Lower lobe of right lung (tissue), 2 donors: ENCODE measurements around the gene ASF1A. TPM values are rescaled to one million over a fixed set of nuclear protein-coding genes. Genes with fewer than 3 reads are reported as not detected.

Experiments used
- ATAC-seq, 2 donors: fragments of 200-7000 bp; cut with Tn5 transposase; one replicate each; pipeline ENCODE4 v1.9.1; 2020 to 2022; ENCODE audit warnings: mild to moderate bottlenecking in 2 of 2, moderate library complexity in 2 of 2
- DNase-seq: peaks from one replicate; pipeline ENCODE4 v3.0.0-alpha.2; 2020
- H3K27ac ChIP-seq: fragments of 200-600 bp; one replicate; pipeline ENCODE4 v1.8.0; 2022
- H3K27me3 ChIP-seq: fragments of 200-600 bp; one replicate; pipeline ENCODE4 v1.8.0; 2022; ENCODE audit warnings: low read depth
- H3K36me3 ChIP-seq: fragments of 200-600 bp; one replicate; pipeline ENCODE4 v1.8.0; 2022; ENCODE audit warnings: mild to moderate bottlenecking
- H3K4me1 ChIP-seq: fragments of 200-600 bp; one replicate; pipeline ENCODE4 v1.8.0; 2022
- H3K4me3 ChIP-seq: fragments of 200-600 bp; one replicate; pipeline ENCODE4 v1.8.0; 2022; ENCODE audit warnings: mild to moderate bottlenecking
- H3K9me3 ChIP-seq: fragments of 200-600 bp; one replicate; pipeline ENCODE4 v1.8.0; 2022
- CTCF ChIP-seq: fragments of 200-600 bp; IDR thresholded peaks from one replicate; pipeline ENCODE4 v1.8.0; 2022; ENCODE audit warnings: antibody characterized with exemption, mild to moderate bottlenecking
- intact Hi-C: fragments of 100-400 bp; cut with DNase I; formaldehyde crosslinking; loops from one replicate; pipeline ENCODE4 v1.11.0; 2022
- total RNA-seq: library from RNA; stranded (reverse); fragmentation: NEBNext Ultra II Directional; extraction: Animal tissue kit (Norgen Biotek cat#: 25700); gene quantifications from one replicate; pipeline ENCODE4 v1.2.1, GENCODE V29; 2021
- donor health status: DM: no; HTN: yes; CAD: no; lungs with severe emphysema.

The ASF1A gene
- total RNA-seq, 1 donor from 2014 or later, result 25.9 TPM

GRCh38 chr6:118952683-118953082 lies 58.7 kb downstream of the ASF1A start:
- ATAC-seq (no peak), DNase-seq (no peak)
- H3K4me1 ChIP-seq, result no peaks in the 10 kb centered on the region
- H3K4me3 ChIP-seq, result no peak overlapping the region
- no peaks in the 10 kb centered on the region for H3K27me3 ChIP-seq
- no peaks in the 10 kb centered on the region for H3K9me3 ChIP-seq
- no peaks in the 10 kb centered on the region for H3K36me3 ChIP-seq
- no peak overlapping the region for H3K27ac ChIP-seq
- no peak for TF ChIP-seq CTCF
- intact Hi-C loops, result no loop called here

GRCh38 chr6:118953391-118953790 lies 59.4 kb downstream of the ASF1A start:
- ATAC-seq, result no peak
- TF ChIP-seq CTCF, result no peak
- Histone ChIP-seq H3K4me3 (no peak overlapping the region), H3K27me3 (no peaks in the 10 kb centered on the region), H3K9me3 (no peaks in the 10 kb centered on the region), H3K27ac (no peak overlapping the region), H3K36me3 (no peaks in the 10 kb centered on the region), H3K4me1 (no peaks in the 10 kb centered on the region)
- DNase-seq, result no peak
- intact Hi-C loops, result no loop called here

Other genes starting within 250 kb of the ASF1A start
- 11.0 TPM for gene CEP85L, start 242.6 kb upstream of the ASF1A start, total RNA-seq
- 23.6 TPM for gene MCM9, start 41.0 kb downstream of the ASF1A start, total RNA-seq
- 15.9 TPM for gene FAM184A, start 184.5 kb downstream of the ASF1A start, total RNA-seq